Lower lobe of right lung (tissue), 2 donors: ENCODE results near the gene LRRFIP2. TPM values are rescaled to one million over a fixed set of nuclear protein-coding genes. Genes with fewer than 3 reads are reported as not detected.

Source experiments
- ATAC-seq, 2 donors: fragments of 200-7000 bp; cut with Tn5 transposase; one replicate each; pipeline ENCODE4 v1.9.1; 2020 to 2022; ENCODE audit warnings: mild to moderate bottlenecking in 2 of 2, moderate library complexity in 2 of 2
- DNase-seq: peaks from one replicate; pipeline ENCODE4 v3.0.0-alpha.2; 2020
- H3K27ac ChIP-seq: fragments of 200-600 bp; one replicate; pipeline ENCODE4 v1.8.0; 2022
- H3K27me3 ChIP-seq: fragments of 200-600 bp; one replicate; pipeline ENCODE4 v1.8.0; 2022; ENCODE audit warnings: low read depth
- H3K36me3 ChIP-seq: fragments of 200-600 bp; one replicate; pipeline ENCODE4 v1.8.0; 2022; ENCODE audit warnings: mild to moderate bottlenecking
- H3K4me1 ChIP-seq: fragments of 200-600 bp; one replicate; pipeline ENCODE4 v1.8.0; 2022
- H3K4me3 ChIP-seq: fragments of 200-600 bp; one replicate; pipeline ENCODE4 v1.8.0; 2022; ENCODE audit warnings: mild to moderate bottlenecking
- H3K9me3 ChIP-seq: fragments of 200-600 bp; one replicate; pipeline ENCODE4 v1.8.0; 2022
- CTCF ChIP-seq: fragments of 200-600 bp; IDR thresholded peaks from one replicate; pipeline ENCODE4 v1.8.0; 2022; ENCODE audit warnings: antibody characterized with exemption, mild to moderate bottlenecking
- intact Hi-C: fragments of 100-400 bp; cut with DNase I; formaldehyde crosslinking; loops from one replicate; pipeline ENCODE4 v1.11.0; 2022
- total RNA-seq: library from RNA; stranded (reverse); fragmentation: NEBNext Ultra II Directional; extraction: Animal tissue kit (Norgen Biotek cat#: 25700); gene quantifications from one replicate; pipeline ENCODE4 v1.2.1, GENCODE V29; 2021
- donor health status: DM: no; HTN: yes; CAD: no; lungs with severe emphysema.

Gene LRRFIP2
- total RNA-seq, 1 donor from 2014 or later, result 44.4 TPM

- DNase-seq (no peak), ATAC-seq (no peak)
- no peak for TF ChIP-seq CTCF
- intact Hi-C loops, result no loop called here
- no peak overlapping the region for H3K4me3 ChIP-seq
- H3K27ac ChIP-seq, result peak overlapping the region; percentile 47
- no peaks in the 10 kb centered on the region for H3K36me3 ChIP-seq
- H3K9me3 ChIP-seq, result no peaks in the 10 kb centered on the region
- H3K27me3 ChIP-seq, result no peaks in the 10 kb centered on the region
- H3K4me1 ChIP-seq, result peaks cover 31% of the 10 kb centered on the region
Observed at GRCh38 chr3:37182816-37183215, 8.4 kb upstream of the LRRFIP2 start.

- Histone ChIP-seq H3K4me3 (no peak overlapping the region), H3K36me3 (no peaks in the 10 kb centered on the region), H3K27ac (no peak overlapping the region), H3K27me3 (no peaks in the 10 kb centered on the region), H3K9me3 (no peaks in the 10 kb centered on the region), H3K4me1 (peaks cover 40% of the 10 kb centered on the region)
- DNase-seq (no peak), ATAC-seq (no peak)
- TF ChIP-seq CTCF, result no peak
- intact Hi-C loops, result no loop called here
Observed at GRCh38 chr3:37181756-37182155, 7.4 kb upstream of the LRRFIP2 start.

GRCh38 chr3:37179144-37179967 is 5.0 kb upstream of the LRRFIP2 start:
- no peaks in the 10 kb centered on the region for H3K36me3 ChIP-seq
- TF ChIP-seq CTCF, result no peak
- H3K27ac ChIP-seq, result no peak overlapping the region
- no peaks in the 10 kb centered on the region for H3K9me3 ChIP-seq
- intact Hi-C loops, result no loop called here
- no peak overlapping the region for H3K4me3 ChIP-seq
- DNase-seq, result no peak
- no peaks in the 10 kb centered on the region for H3K27me3 ChIP-seq
- ATAC-seq, result no peak
- H3K4me1 ChIP-seq, result peaks cover 39% of the 10 kb centered on the region

GRCh38 chr3:37173806-37174205 is 576 bp downstream of the LRRFIP2 start:
- Histone ChIP-seq H3K27ac (peak overlapping the region; percentile 98), H3K4me1 (peaks cover 62% of the 10 kb centered on the region), H3K4me3 (peak overlapping the region; percentile 92), H3K9me3 (no peaks in the 10 kb centered on the region), H3K36me3 (peaks cover 20% of the 10 kb centered on the region), H3K27me3 (no peaks in the 10 kb centered on the region)
- TF ChIP-seq CTCF, result no peak
- intact Hi-C loops, result no loop called here
- ATAC-seq, result no peak
- no peak for DNase-seq

- intact Hi-C loops, result no loop called here
- Histone ChIP-seq H3K27ac (no peak overlapping the region), H3K9me3 (no peaks in the 10 kb centered on the region), H3K36me3 (peaks cover 20% of the 10 kb centered on the region), H3K4me1 (peaks cover 46% of the 10 kb centered on the region), H3K27me3 (no peaks in the 10 kb centered on the region), H3K4me3 (no peak overlapping the region)
- ATAC-seq (no peak), DNase-seq (no peak)
- no peak for TF ChIP-seq CTCF
Observed at GRCh38 chr3:37171144-37171543, 3.2 kb downstream of the LRRFIP2 start.
